Panc1 (cell line): ENCODE measurements around the gene FOXP2. TPM values are rescaled to one million over a fixed set of nuclear protein-coding genes. Genes with fewer than 3 reads are reported as not detected.

ENCODE experiments used
- ATAC-seq: fragments of 200-7000 bp; cut with Tn5 transposase; 2 replicates; pipeline ENCODE4 v1.9.1; 2020; ENCODE audit warnings: mild to moderate bottlenecking, moderate library complexity
- BruUV-seq: library from RNA; stranded (reverse); fragments of 400-500 nt; replicated peaks from 2 replicates; lab custom pipeline; 2021; lab: Mats Ljungman, UMichigan
- CTCF ChIA-PET: fragments of 300-600 bp; sonication (Branson Sonifier 250); formaldehyde crosslinking; loops from one replicate; lab custom pipeline; 2022; ENCODE audit warnings: antibody characterized with exemption; lab: Charles Lee
- POLR2A ChIA-PET: fragments of 300-600 bp; sonication (Branson Sonifier 250); formaldehyde crosslinking; loops from one replicate; lab custom pipeline; 2022; ENCODE audit warnings: antibody characterized with exemption; lab: Charles Lee
- DNase-seq: peaks from one replicate; pipeline ENCODE4 v3.0.0-alpha.2; 2010; ENCODE audit warnings: low read depth, low spot score
- H3K27ac ChIP-seq: 2 replicates; pipeline ENCODE4 v1.5.1; 2011; ENCODE audit warnings: mild to moderate bottlenecking, low read length, inconsistent platforms
- H3K27me3 ChIP-seq: fragments of 200-500 bp; sonication (Bioruptor generic); 2 replicates; pipeline ENCODE4 v1.6.0; 2014; ENCODE audit warnings: low read length, inconsistent platforms; ENCODE audit not compliant: control insufficient read depth, insufficient read depth
- H3K36me3 ChIP-seq: fragments of 200-500 bp; sonication (Bioruptor generic); 2 replicates; pipeline ENCODE4 v1.5.1; 2014; ENCODE audit warnings: inconsistent platforms, mild to moderate bottlenecking, low read length, moderate library complexity; ENCODE audit not compliant: control insufficient read depth, insufficient read depth
- H3K4me1 ChIP-seq: 2 replicates; pipeline ENCODE4 v1.5.1; 2011; ENCODE audit warnings: inconsistent platforms, mild to moderate bottlenecking, low read length, moderate library complexity; ENCODE audit not compliant: control insufficient read depth, insufficient read depth
- H3K4me3 ChIP-seq, 2 experiments: 2 replicates each; pipeline ENCODE4 v1.5.1; 2011 to 2012; ENCODE audit warnings: low read depth in 2 of 2, low read length in 2 of 2, mild to moderate bottlenecking in 2 of 2, inconsistent platforms in 1 of 2, moderate library complexity in 1 of 2
- H3K9me3 ChIP-seq: fragments of 200-500 bp; sonication (Bioruptor generic); 2 replicates; pipeline ENCODE4 v1.5.1; 2014; ENCODE audit warnings: low read depth, mild to moderate bottlenecking, inconsistent platforms, low read length, moderate library complexity; ENCODE audit not compliant: control insufficient read depth, insufficient read depth
- POLR2AphosphoS5 ChIP-seq: IDR thresholded peaks from 2 replicates; pipeline ENCODE4 v1.6.1; 2012; ENCODE audit warnings: mild to moderate bottlenecking, low read depth, low read length, moderate library complexity
- SIN3A ChIP-seq: IDR thresholded peaks from 2 replicates; pipeline ENCODE4 v1.6.1; 2012; ENCODE audit warnings: low read depth, mild to moderate bottlenecking, low read length, moderate library complexity, borderline replicate concordance; ENCODE audit not compliant: insufficient read depth
- TCF7L2 ChIP-seq: IDR thresholded peaks from 2 replicates; pipeline ENCODE4 v1.6.1; 2011; ENCODE audit warnings: mild to moderate bottlenecking, low read depth, low read length, inconsistent platforms
- in situ Hi-C: cut with HindIII; loops from 2 replicates; pipeline ENCODE4 v1.10.0; 2016; ENCODE audit warnings: low sequenced_read_pairs, low pct_unique_long_range_greater_than_20kb
- intact Hi-C: fragments of 100-400 bp; cut with micrococcal nuclease; formaldehyde crosslinking; loops from one replicate; pipeline ENCODE4 v1.10.0; 2022; ENCODE audit not compliant: unreplicated experiment
- total RNA-seq: library from RNA; stranded (reverse); gene quantifications from one replicate; pipeline ENCODE4 v1.2.1, GENCODE V29; 2021; ENCODE audit not compliant: unreplicated experiment
- TF ChIP-seq, protein P1 (sequence below), 2 experiments: IDR thresholded peaks; 2 replicates each; pipeline ENCODE4 v1.6.1; 2011 to 2012; ENCODE audit warnings: low read depth in 2 of 2, control low read depth in 1 of 2, low read length in 1 of 2, mild to moderate bottlenecking in 1 of 2, moderate library complexity in 1 of 2; ENCODE audit not compliant: insufficient read depth in 1 of 2
- TF ChIP-seq, protein P2 (sequence below): fragments of 450-650 bp; IDR thresholded peaks from 2 replicates; pipeline ENCODE4 v1.5.1; 2017; ENCODE audit warnings: mild to moderate bottlenecking

The FOXP2 gene
- total RNA-seq, 1 experiment from 2014 or later = 0.54 TPM

DNA sequence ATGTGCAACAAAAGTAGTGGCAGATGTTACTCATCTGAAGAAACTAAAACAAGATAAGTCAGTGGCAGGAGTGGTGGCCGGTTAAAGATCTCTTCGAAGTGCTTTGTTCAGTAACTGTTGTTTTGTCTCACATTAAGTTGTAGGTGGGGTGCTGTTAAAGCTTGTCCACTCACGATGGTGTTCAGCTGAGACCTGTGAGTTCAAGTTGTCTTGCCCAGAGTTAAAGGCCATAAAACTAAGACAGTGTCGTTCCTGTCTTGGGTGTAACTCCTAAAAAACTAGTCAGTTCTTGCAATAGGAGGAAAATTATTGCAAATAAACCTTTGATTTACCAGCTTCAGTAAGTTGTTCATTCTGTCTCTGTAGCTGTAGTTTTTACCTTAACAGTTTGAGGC is 857 bp upstream of the FOXP2 start:
- no peak for DNase-seq
- intact Hi-C loops = loop anchor here (10.0 kb wide), 1 partner anchor 389 kb away; no protein-coding TSS in a partner anchor
- H3K9me3 ChIP-seq = no peaks in the 10 kb centered on the region
- H3K27me3 ChIP-seq = no peaks in the 10 kb centered on the region; the same call in 1 of the 2 replicates
- peaks cover 6% of the 10 kb centered on the region for H3K4me1 ChIP-seq
- POLR2A ChIA-PET = interaction anchor here (1.1 kb wide), 1 partner anchor 332 kb away, joined by 4 read pairs; no protein-coding TSS in a partner anchor
- BruUV-seq = no TSS peak
- CTCF ChIA-PET = interaction anchor here (1.8 kb wide), 1 partner anchor 13 kb away, joined by 6 read pairs; no protein-coding TSS in a partner anchor
- TF ChIP-seq TCF7L2 = no peak
- TF ChIP-seq, protein P1, sequence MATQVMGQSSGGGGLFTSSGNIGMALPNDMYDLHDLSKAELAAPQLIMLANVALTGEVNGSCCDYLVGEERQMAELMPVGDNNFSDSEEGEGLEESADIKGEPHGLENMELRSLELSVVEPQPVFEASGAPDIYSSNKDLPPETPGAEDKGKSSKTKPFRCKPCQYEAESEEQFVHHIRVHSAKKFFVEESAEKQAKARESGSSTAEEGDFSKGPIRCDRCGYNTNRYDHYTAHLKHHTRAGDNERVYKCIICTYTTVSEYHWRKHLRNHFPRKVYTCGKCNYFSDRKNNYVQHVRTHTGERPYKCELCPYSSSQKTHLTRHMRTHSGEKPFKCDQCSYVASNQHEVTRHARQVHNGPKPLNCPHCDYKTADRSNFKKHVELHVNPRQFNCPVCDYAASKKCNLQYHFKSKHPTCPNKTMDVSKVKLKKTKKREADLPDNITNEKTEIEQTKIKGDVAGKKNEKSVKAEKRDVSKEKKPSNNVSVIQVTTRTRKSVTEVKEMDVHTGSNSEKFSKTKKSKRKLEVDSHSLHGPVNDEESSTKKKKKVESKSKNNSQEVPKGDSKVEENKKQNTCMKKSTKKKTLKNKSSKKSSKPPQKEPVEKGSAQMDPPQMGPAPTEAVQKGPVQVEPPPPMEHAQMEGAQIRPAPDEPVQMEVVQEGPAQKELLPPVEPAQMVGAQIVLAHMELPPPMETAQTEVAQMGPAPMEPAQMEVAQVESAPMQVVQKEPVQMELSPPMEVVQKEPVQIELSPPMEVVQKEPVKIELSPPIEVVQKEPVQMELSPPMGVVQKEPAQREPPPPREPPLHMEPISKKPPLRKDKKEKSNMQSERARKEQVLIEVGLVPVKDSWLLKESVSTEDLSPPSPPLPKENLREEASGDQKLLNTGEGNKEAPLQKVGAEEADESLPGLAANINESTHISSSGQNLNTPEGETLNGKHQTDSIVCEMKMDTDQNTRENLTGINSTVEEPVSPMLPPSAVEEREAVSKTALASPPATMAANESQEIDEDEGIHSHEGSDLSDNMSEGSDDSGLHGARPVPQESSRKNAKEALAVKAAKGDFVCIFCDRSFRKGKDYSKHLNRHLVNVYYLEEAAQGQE (IDR thresholded peaks at IDR 0.05; ENCODE audit: insufficient read depth in 1 of 2, low read depth in 2 of 2, low read length in 1 of 2) = no peak
- TF ChIP-seq POLR2AphosphoS5 = no peak
- TF ChIP-seq, protein P2, sequence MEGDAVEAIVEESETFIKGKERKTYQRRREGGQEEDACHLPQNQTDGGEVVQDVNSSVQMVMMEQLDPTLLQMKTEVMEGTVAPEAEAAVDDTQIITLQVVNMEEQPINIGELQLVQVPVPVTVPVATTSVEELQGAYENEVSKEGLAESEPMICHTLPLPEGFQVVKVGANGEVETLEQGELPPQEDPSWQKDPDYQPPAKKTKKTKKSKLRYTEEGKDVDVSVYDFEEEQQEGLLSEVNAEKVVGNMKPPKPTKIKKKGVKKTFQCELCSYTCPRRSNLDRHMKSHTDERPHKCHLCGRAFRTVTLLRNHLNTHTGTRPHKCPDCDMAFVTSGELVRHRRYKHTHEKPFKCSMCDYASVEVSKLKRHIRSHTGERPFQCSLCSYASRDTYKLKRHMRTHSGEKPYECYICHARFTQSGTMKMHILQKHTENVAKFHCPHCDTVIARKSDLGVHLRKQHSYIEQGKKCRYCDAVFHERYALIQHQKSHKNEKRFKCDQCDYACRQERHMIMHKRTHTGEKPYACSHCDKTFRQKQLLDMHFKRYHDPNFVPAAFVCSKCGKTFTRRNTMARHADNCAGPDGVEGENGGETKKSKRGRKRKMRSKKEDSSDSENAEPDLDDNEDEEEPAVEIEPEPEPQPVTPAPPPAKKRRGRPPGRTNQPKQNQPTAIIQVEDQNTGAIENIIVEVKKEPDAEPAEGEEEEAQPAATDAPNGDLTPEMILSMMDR = no peak
- TF ChIP-seq SIN3A = no peak
- H3K27ac ChIP-seq = peak overlapping the region; percentile 69
- in situ Hi-C loops = no loop called here
- no peaks in the 10 kb centered on the region for H3K36me3 ChIP-seq
- no peak overlapping the region for H3K4me3 ChIP-seq
- ATAC-seq = no peak

DNA sequence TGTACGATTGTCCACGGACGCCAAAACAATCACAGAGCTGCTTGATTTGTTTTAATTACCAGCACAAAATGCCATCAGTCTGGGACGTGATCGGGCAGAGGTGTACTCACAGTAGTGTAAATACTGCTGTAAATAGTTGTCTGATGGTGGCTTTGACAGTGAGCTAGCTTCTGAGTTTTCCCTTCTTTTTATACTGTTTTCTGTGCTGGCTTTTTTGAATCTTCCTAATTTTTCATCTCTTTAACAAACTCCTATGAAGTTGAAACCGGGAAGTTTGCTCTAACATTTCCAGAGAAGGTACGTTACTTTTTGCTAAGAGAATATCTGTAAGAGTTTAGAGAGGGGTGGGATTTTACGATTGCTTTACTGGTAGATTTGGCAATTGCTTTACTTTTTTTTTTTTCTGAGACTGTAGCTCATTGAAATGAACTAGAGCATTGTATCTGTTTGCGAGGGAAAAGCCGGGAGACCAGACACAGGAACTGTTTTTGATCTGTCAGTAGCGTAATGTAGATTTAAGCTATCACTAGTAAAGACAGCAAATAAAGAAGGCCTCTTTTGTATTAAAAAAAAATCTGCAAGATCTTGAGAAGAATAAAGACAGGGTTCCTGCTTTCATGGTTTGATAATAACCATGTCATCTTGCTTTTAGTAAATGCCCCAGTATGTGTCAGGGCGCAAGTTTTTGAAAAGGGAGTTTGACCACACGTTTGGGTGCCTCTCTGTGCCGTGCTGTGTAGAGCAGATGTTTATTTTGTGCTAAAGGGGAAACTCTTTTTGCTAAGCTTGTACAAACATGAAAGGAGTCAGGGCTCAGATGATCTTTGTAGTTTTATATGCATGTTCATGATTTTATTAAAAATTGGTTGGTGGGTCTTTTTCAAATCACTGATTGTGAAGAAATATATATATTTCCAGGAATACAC is 712 bp downstream of the FOXP2 start:
- ChIA-PET CTCF (interaction anchor here (1.8 kb wide), 1 partner anchor 11 kb away, joined by 6 read pairs; no protein-coding TSS in a partner anchor), POLR2A (no interaction called here)
- H3K27ac ChIP-seq = peak overlapping the region; percentile 54
- H3K27me3 ChIP-seq = no peaks in the 10 kb centered on the region; the same call in 1 of the 2 replicates
- intact Hi-C loops = loop anchor here (10.0 kb wide), 1 partner anchor 391 kb away; no protein-coding TSS in a partner anchor
- TF ChIP-seq SIN3A (no peak), TCF7L2 (no peak), POLR2AphosphoS5 (no peak)
- ATAC-seq = no peak; the same call in 1 of the 2 replicates
- in situ Hi-C loops = no loop called here
- DNase-seq = no peak
- peaks cover 6% of the 10 kb centered on the region for H3K4me1 ChIP-seq
- H3K36me3 ChIP-seq = no peaks in the 10 kb centered on the region
- no TSS peak for BruUV-seq
- peak overlapping the region; percentile 3 to 13; a peak in 3 of 4 replicates for H3K4me3 ChIP-seq
- no peaks in the 10 kb centered on the region for H3K9me3 ChIP-seq
